Cerebellar nuclear complex (tissue), 1 donor: ENCODE data around the gene VPS37C.

ENCODE experiments used
- DNase-seq, 2 experiments: peaks; one replicate each; lab custom pipeline; 2025; lab: John Stamatoyannopoulos, UW

Gene VPS37C

DNA sequence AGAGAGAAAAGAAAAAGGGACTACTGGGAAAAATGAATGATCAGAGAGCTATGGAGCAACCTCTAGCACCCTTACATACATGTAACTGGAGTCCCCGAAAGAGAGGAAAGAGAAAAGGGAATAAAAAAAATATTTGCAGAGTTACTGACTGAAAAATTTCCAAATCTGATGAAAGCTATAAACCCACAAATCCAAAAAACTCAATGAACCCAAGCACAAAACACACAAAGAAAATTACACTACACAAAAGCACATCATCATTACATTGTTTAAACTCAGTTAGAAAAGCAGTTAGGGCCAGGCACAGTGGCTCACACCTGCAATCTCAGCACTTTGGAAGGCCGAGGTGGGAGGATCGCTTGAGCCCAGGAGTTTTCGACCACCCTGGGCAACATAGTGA is 6.7 kb downstream of the VPS37C start:
- no peak for DNase-seq

DNA sequence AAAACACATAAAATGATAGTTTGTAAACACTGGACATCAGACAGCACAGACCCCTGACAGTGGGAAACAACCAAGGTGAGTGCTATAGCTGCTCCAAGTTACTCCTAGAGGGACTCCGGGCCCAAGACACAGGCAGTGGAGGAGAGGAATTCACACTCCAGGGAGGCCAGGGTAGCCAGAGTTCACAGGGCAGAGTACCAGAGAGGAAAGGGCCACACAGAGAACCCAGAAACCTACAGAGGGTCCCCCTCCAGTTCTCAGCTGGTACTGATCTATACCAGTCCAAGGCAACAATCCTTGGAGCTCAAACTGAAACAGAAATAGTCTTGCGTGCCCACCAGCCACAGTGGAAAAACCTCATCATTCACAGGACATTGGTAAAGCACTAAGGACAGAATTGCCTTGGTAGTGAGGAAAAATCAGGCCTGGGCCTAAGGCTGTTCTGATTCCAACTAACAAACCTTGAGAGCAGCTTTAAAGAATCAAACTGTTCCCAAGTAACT is 7.6 kb downstream of the VPS37C start:
- no peak for DNase-seq

DNA sequence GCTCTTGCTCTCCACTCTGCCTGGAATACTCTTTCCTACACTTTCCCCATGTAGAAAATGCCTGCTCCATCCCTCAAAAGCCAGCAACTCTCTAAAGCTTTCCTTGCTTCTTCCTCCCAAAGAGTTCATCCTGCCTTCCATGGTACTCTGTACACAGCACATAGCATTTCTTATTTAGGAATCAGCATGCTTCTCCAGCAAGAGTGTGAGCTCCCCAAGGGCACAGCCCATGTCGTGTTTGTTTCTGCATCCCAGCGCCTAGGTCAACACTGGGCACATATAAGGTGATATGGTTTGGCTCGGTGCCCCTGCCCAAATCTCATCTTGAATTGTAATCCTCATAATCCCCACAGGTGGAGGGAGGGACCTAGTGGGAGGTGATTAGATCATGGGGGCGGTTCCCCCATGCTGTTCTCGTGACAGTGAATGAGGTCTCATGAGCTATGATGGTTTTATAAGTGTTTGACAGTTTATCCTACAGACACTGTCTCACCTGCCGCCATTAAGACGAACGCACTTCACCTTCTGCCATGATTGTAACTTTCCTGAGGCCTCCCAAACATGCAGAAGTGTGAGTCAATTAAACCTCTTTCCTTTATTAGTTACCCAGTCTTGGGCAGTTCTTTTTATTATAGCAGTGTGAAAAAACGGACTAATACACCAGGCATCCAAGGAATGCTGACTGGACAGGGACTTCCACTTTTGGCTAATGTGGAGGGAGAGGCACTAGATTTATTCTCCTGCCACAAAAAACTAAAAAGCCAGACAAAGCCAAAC is 8.2 kb downstream of the VPS37C start:
- no peak for DNase-seq

GRCh38 chr11:61151545-61152252 is 9.5 kb downstream of the VPS37C start:
- no peak for DNase-seq

- no peak for DNase-seq
These were observed 10.3 kb downstream of the VPS37C start for GRCh38 chr11:61150706-61151544.

GRCh38 chr11:61149624-61150615 is 11.3 kb downstream of the VPS37C start:
- DNase-seq = no peak

DNA sequence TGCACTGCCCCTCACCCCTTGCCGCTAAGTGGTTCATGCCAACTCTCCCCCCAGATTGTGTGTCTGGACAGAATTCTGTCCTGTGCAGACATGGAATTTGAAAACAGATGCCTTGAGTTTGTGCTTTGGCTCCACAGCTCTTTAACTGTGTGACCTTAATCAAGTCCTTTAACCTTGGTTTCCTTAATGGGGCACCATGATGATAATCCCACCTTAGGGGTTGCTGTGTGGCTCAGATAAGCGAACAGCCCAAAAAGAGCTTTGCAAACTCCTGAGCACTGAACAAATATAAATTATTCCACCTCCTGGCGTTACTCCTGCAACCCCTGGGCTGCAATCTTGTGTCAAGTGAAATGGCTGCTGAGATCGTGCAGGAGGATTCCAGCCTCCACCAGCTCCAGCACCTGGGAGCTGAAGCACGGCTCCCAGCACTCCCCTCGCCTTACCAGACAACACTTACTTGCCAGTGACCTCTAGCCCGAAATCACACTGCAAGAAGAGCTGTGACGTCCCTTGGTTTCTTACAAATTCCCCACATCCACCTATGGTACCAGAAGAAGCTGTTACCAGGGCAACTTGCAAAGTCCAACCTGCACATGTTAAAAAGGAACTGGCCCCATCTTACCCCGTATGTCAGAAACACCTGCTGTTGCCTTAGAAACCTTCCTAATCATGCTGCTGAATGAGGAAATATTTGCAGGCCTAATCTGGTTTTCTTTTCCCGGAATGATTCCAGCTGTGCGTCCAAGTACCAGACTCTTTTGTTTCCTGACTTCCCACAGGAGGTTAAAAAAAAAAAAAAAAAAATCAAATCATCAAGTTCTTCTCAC is 13.2 kb downstream of the VPS37C start:
- DNase-seq = no peak

DNA sequence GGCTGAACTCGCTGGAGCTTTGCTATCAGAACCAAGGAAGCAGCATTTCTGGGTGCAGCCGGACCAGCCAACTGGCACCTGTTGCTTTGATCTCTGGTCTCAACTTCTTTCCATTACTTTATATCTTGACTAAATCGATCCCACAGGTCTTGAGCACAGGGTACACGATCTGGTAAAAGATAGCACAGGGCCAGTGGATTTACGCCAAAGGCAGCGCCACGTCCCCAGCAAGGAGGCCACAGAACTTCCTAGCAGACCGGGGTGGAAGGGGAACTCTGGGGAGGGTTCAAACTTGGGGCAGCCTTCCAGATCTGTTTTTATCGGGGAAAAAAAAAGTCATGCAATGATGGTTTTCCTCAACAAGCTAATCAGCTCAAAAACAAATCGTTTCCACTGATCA is 14.0 kb downstream of the VPS37C start:
- no peak for DNase-seq

DNA sequence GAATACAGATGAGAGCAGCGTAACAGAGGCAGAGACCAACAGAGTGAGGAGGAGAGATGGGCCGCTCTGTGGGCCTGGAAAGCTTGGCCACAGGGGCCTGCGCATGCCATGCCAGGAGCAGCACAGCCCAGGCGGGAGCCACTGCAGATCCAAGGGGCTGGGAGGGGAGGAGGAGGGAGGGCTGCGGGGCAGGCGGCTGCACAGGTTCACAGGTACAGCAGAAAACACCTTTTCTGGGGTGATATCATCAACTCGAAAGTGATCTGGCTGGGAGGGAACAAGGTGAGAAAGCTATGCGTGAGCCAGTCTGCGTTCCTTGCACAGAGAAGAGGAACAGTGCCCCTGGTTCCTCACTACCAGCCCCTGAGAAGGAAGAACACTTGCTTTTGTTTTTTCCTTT is 14.8 kb downstream of the VPS37C start:
- DNase-seq = no peak

GRCh38 chr11:61145228-61146005 is 15.8 kb downstream of the VPS37C start:
- DNase-seq = no peak

- no peak for DNase-seq
These were observed 16.6 kb downstream of the VPS37C start for GRCh38 chr11:61144511-61145179.

DNA sequence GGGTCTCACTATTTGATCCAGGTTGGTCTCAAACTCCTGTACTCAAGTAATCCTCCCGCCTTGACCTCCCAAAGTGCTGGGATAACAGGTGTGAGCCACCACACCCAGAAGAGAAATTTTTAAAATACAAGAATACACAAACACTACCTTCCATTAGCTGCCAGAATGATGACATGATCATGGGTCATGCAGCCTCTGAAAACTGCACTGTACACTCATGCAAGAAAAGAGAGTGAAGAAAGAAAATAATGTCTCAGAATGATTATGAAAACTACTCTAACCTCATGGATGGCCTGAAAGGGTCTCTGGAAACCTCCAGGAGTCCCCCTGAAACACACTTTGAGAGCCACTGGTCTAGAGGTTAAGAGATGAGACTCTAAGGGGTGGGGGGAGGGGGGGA is 18.8 kb downstream of the VPS37C start:
- DNase-seq = no peak

- no peak for DNase-seq
These were observed 19.6 kb downstream of the VPS37C start for GRCh38 chr11:61141601-61142028.

DNA sequence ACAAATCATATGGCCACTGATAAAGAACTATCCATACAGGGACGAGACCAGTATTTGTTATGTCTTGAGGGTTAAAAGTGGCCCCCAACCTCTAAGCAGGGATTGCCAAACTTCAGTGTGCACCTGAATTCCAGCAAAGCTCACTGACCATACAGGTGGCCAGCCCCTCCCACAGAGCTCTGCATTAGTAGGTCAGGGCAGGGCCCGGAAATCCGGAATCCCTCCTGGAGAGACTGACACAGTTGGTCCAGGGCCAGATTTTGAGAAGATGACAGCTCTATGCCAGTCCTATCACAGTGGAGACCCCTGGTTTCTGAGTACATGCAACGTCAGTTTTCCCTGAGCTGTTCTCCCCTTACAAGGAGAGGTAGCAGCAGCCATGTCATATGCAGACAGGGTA is 20.8 kb downstream of the VPS37C start:
- DNase-seq = no peak

DNA sequence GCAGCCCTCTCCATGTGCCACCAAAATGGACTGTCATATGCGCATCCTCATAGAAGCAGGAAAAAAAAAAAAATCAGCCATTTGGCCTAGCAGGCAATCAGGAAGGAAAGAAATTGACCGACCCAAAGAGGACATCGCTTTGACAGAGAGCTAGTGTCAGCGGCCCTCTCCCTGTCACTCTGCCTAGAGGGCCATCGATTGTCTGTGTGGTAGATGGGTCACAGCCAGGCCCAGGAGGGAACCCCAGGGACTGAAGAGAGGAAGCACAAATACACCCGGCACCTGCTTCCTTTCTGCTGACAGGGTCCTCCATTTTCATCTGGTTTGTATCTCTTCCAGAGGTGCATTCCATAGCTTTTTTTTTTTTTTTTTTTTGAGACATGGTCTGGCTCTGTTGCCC is 21.8 kb downstream of the VPS37C start:
- DNase-seq = no peak

DNA sequence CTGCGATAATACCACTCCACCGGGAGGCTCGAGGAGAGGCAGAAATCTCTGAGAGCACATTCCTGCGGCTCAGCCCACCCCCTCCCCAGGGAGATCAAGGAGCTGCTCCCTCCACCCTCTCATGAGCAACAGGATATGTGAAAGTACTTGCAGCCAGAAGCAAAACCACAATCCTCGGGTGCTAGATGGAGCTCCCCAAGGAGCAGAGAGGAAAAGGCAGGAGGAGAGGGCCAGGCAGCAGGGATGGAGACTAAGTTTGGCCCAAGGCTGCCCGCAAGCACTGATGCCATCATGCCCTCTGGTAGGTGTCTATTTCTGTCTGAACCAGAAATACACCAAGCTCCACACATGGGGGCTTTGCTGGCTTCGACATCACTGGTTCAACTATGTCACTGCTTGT is 22.3 kb downstream of the VPS37C start:
- DNase-seq = no peak

GRCh38 chr11:61134801-61135257 is 26.4 kb downstream of the VPS37C start:
- DNase-seq = no peak

- no peak for DNase-seq
These were observed 27.1 kb downstream of the VPS37C start for GRCh38 chr11:61133956-61134662.
